ENCODE measurements around the gene TFPI. TPM values are rescaled to one million over a fixed set of nuclear protein-coding genes. Genes with fewer than 3 reads are reported as not detected.
"Not testable (repeated sequence)": the region's sequence is repeated elsewhere in the genome, so short reads cannot be mapped to it uniquely, and the experiment has no call there.

Gene TFPI
- total and polyA plus RNA-seq, 7 donors = 2.3 to 83.1 (median 29.3) TPM

GRCh38 chr2:187544371-187545080, 9.7 kb downstream of the TFPI start:
- no peak for DNase-seq
- Histone ChIP-seq H3K27me3 (no peaks in the 10 kb centered on the region), H3K27ac (peak overlapping the region in 1 of 4 donors; percentile 16), H3K9me3 (no peaks in the 10 kb centered on the region), H3K4me1 (no peaks in the 10 kb centered on the region), H3K4me3 (no peak overlapping the region), H3K36me3 (no peaks in the 10 kb centered on the region)
- intact Hi-C loops (cut with DNase I) = no loop called here
- TF ChIP-seq EP300 (IDR thresholded peaks at IDR 0.05) = no peak
- TF ChIP-seq, protein P1, sequence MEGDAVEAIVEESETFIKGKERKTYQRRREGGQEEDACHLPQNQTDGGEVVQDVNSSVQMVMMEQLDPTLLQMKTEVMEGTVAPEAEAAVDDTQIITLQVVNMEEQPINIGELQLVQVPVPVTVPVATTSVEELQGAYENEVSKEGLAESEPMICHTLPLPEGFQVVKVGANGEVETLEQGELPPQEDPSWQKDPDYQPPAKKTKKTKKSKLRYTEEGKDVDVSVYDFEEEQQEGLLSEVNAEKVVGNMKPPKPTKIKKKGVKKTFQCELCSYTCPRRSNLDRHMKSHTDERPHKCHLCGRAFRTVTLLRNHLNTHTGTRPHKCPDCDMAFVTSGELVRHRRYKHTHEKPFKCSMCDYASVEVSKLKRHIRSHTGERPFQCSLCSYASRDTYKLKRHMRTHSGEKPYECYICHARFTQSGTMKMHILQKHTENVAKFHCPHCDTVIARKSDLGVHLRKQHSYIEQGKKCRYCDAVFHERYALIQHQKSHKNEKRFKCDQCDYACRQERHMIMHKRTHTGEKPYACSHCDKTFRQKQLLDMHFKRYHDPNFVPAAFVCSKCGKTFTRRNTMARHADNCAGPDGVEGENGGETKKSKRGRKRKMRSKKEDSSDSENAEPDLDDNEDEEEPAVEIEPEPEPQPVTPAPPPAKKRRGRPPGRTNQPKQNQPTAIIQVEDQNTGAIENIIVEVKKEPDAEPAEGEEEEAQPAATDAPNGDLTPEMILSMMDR (IDR thresholded peaks at IDR 0.05) = no peak
- TF ChIP-seq POLR2A (IDR thresholded peaks at IDR 0.05) = no peak
- TF ChIP-seq POLR2AphosphoS5 (IDR thresholded peaks at IDR 0.05) = no peak
- 76 to 90% methylated on average over 16 of the region's 16 CpGs for WGBS, 2 donors

- H3K4me1 ChIP-seq = no peaks in the 10 kb centered on the region
- H3K27me3 ChIP-seq = no peaks in the 10 kb centered on the region
- H3K9me3 ChIP-seq = no peaks in the 10 kb centered on the region
- no peak overlapping the region for H3K4me3 ChIP-seq
- DNase-seq = no peak
- no peaks in the 10 kb centered on the region for H3K36me3 ChIP-seq
- TF ChIP-seq POLR2AphosphoS5 (IDR thresholded peaks at IDR 0.05) (no peak), POLR2A (IDR thresholded peaks at IDR 0.05) (no peak), EP300 (IDR thresholded peaks at IDR 0.05) (no peak)
- TF ChIP-seq, protein P1 (IDR thresholded peaks at IDR 0.05) = no peak
- intact Hi-C loops (cut with DNase I) = no loop called here
- H3K27ac ChIP-seq = peak overlapping the region in 1 of 4 donors; percentile 16
Observed at GRCh38 chr2:187543488-187543887, 10.7 kb downstream of the TFPI start.

DNA sequence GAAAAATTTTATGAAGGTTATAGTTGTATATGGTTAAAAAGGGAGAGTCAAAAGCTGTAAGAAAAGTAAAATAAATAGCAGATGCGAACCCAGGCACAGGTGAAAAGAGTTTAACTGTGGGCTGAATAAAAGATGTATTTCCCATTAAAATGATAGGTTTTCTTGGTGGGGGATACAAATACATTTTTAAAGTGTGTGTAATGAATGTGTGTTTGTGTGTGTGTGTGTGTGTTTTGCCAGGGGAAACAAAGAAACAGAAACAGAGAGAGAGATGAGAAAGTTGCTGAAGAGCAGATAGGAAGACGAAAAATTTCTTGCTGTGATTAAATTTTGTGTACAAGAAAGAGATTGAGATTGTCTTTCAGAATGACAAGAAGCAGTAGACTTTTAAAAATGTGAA, 12.1 kb downstream of the TFPI start:
- 50 to 75% methylated on average over 2 of the region's 2 CpGs for WGBS, 2 donors
- H3K36me3 ChIP-seq = no peaks in the 10 kb centered on the region
- TF ChIP-seq, protein P1 (IDR thresholded peaks at IDR 0.05) = no peak
- no peak for TF ChIP-seq EP300 (IDR thresholded peaks at IDR 0.05)
- TF ChIP-seq POLR2AphosphoS5 (IDR thresholded peaks at IDR 0.05) = no peak
- no peak for TF ChIP-seq POLR2A (IDR thresholded peaks at IDR 0.05)
- H3K4me3 ChIP-seq = no peak overlapping the region
- DNase-seq = no peak
- no peaks in the 10 kb centered on the region for H3K9me3 ChIP-seq
- H3K4me1 ChIP-seq = no peaks in the 10 kb centered on the region
- peak overlapping the region; percentile 19 to 77 (median 53) for H3K27ac ChIP-seq
- intact Hi-C loops (cut with DNase I) = no loop called here
- no peaks in the 10 kb centered on the region for H3K27me3 ChIP-seq

- intact Hi-C loops (cut with DNase I) = no loop called here
- WGBS, 2 donors = 11 to 50% methylated on average over 7 of the region's 7 CpGs
- no peaks in the 10 kb centered on the region for H3K9me3 ChIP-seq
- H3K4me3 ChIP-seq = no peak overlapping the region
- H3K27me3 ChIP-seq = no peaks in the 10 kb centered on the region
- TF ChIP-seq, protein P1 (IDR thresholded peaks at IDR 0.05) = no peak
- peak in 2 of 4 donors; percentile 18 to 71 for TF ChIP-seq POLR2AphosphoS5 (IDR thresholded peaks at IDR 0.05)
- DNase-seq = no peak
- H3K36me3 ChIP-seq = no peaks in the 10 kb centered on the region
- H3K4me1 ChIP-seq = no peaks in the 10 kb centered on the region
- H3K27ac ChIP-seq = peak overlapping the region; percentile 37 to 77 (median 53)
Observed at GRCh38 chr2:187541086-187542085, 12.8 kb downstream of the TFPI start.

- H3K4me3 ChIP-seq; H3K36me3 ChIP-seq; H3K27me3 ChIP-seq; DNase-seq; H3K9me3 ChIP-seq; intact Hi-C loops (cut with DNase I); H3K27ac ChIP-seq; H3K4me1 ChIP-seq: not testable (repeated sequence)
- 85 to 86% methylated on average over 2 of the region's 2 CpGs for WGBS, 2 donors
Observed at GRCh38 chr2:187538222-187538621, 16.0 kb downstream of the TFPI start.

GRCh38 chr2:187535381-187535780, 18.9 kb downstream of the TFPI start:
- H3K27me3 ChIP-seq = not testable (repeated sequence)

More at GRCh38 chr2:187535381-187535780, 18.9 kb downstream of the TFPI start:
- H3K4me1 ChIP-seq; H3K36me3 ChIP-seq; DNase-seq; intact Hi-C loops (cut with DNase I); H3K9me3 ChIP-seq; H3K27ac ChIP-seq; H3K4me3 ChIP-seq: not testable (repeated sequence)
- WGBS, 2 donors = 93 to 96% methylated on average over 1 of the region's 1 CpG
